Measurements from ENCODE around the gene TBC1D14. TPM values are rescaled to one million over a fixed set of nuclear protein-coding genes. Genes with fewer than 3 reads are reported as not detected.

TBC1D14 gene
- total and polyA plus RNA-seq, 10 of the 15 experiments (the other 5 are each of a cell fraction or from before 2014, with no cell fraction given), result 0.87 to 39.3 (median 30.1) TPM

- no peak for TF ChIP-seq CEBPZ (IDR thresholded peaks at IDR 0.05; ENCODE audit: low read depth, low read length)
These were observed 89.8 kb downstream of the TBC1D14 start (continued) for GRCh38 chr4:6999172-7000086.

GRCh38 chr4:7000421-7001176, 91.0 kb downstream of the TBC1D14 start:
- in situ Hi-C loops (cut with MboI), result no loop called here
- DNase-seq (ENCODE audit: low read depth, low spot score) (no peak), FAIRE-seq (no peak), ATAC-seq (no peak)
- Histone ChIP-seq H3K4me3 (no peak overlapping the region), H2AFZ (ENCODE audit: control insufficient read depth, low read depth, low read length) (no peak overlapping the region), H3K4me1 (ENCODE audit: control insufficient read depth, insufficient read depth, low read length) (no peaks in the 10 kb centered on the region), H3K27me3 (replicated peaks in 1 of 2; ENCODE audit: control insufficient read depth in 2 of 2, insufficient read depth in 2 of 2, low read length in 1 of 2) (no peaks in the 10 kb centered on the region), H3K9ac (ENCODE audit: control insufficient read depth, insufficient read depth, low read length) (no peak overlapping the region), H3K27ac (ENCODE audit: control insufficient read depth, insufficient read depth) (no peak overlapping the region), H3K4me2 (ENCODE audit: control insufficient read depth, insufficient read depth) (no peak overlapping the region), H4K20me1 (ENCODE audit: control insufficient read depth, insufficient read depth) (no peaks in the 10 kb centered on the region), H3K79me2 (ENCODE audit: control insufficient read depth, insufficient read depth, low read length) (no peaks in the 10 kb centered on the region), H3K9me3 (replicated peaks; ENCODE audit: control insufficient read depth, insufficient read depth, low read length) (no peaks in the 10 kb centered on the region), H3K36me3 (ENCODE audit: control insufficient read depth in 2 of 2, insufficient read depth in 2 of 2, low read length in 1 of 2) (peaks cover 24 to 27% of the 10 kb centered on the region in 2 experiments)
- SMC1A ChIA-PET (ENCODE audit: uncharacterized antibody, unreplicated experiment), result no interaction called here
- POLR2A ChIA-PET, result no interaction called here
- CTCF ChIA-PET, result interaction anchor here (1.1 kb wide), 1 partner anchor 42 kb away, joined by 3 read pairs; a partner anchor contains a TSS
- no TSS peak for BruUV-seq (replicated peaks)
- RAD21 ChIA-PET (ENCODE audit: unreplicated experiment), result no interaction called here
- intact Hi-C loops (cut with micrococcal nuclease; ENCODE audit: unreplicated experiment), result no loop called here
- 96% methylated on average over 18 of the region's 18 CpGs for WGBS (ENCODE audit: insufficient coverage, insufficient replicate concordance, low lambda C conversion rate, missing lambda C conversion rate)
- TF ChIP-seq JUNB (IDR thresholded peaks at IDR 0.05) (no peak), ZNF217 (IDR thresholded peaks at IDR 0.05) (no peak)
